Suprapubic skin (tissue), 3 donors: ENCODE measurements around the gene NIPSNAP2.
"Not testable (repeated sequence)": the region's sequence is repeated elsewhere in the genome, so short reads cannot be mapped to it uniquely, and the experiment has no call there.

Source experiments
- EP300 ChIP-seq: sonication (generic); formaldehyde crosslinking; IDR thresholded peaks from one replicate; pipeline ENCODE4 v1.6.1; 2017; ENCODE audit warnings: antibody characterized with exemption
- TF ChIP-seq, protein P1 (sequence below), 2 donors: fragments of 200-600 bp in 1 of 2; fragments of 450-650 bp in 1 of 2; sonication (generic) in 1 of 2; IDR thresholded peaks; one replicate each; pipeline ENCODE4 v1.5.1; 2016 to 2019; ENCODE audit warnings: antibody characterized with exemption in 2 of 2, mild to moderate bottlenecking in 1 of 2, moderate library complexity in 1 of 2

DNA sequence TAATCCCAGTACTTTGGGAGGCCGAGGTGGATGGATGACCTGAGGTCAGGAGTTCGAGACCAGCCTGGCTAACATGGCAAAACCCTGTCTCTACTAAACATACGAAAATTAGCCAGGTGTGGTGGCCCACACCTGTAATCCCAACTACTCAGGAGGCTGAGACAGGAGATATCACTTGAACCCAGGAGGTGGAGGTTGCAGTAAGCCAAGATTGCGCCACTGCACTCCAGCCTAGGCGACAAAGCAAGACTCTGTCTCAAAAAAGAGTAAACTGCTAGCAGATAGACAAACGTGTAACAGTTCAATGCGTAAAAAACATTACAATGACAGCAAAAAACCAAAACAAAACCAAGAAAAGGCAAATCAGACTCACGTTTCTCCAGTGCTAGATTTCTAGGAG, 67.2 kb downstream of the NIPSNAP2 start:
- TF ChIP-seq, protein P1, sequence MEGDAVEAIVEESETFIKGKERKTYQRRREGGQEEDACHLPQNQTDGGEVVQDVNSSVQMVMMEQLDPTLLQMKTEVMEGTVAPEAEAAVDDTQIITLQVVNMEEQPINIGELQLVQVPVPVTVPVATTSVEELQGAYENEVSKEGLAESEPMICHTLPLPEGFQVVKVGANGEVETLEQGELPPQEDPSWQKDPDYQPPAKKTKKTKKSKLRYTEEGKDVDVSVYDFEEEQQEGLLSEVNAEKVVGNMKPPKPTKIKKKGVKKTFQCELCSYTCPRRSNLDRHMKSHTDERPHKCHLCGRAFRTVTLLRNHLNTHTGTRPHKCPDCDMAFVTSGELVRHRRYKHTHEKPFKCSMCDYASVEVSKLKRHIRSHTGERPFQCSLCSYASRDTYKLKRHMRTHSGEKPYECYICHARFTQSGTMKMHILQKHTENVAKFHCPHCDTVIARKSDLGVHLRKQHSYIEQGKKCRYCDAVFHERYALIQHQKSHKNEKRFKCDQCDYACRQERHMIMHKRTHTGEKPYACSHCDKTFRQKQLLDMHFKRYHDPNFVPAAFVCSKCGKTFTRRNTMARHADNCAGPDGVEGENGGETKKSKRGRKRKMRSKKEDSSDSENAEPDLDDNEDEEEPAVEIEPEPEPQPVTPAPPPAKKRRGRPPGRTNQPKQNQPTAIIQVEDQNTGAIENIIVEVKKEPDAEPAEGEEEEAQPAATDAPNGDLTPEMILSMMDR (IDR thresholded peaks at IDR 0.05): not testable (repeated sequence)
- not testable (repeated sequence) for TF ChIP-seq EP300
